BLaER1 treated with 17β-estradiol and CSF1 and Interleukin-3, amounts not matched to agents 10 nM and 100 nM (cell line): ENCODE data around the gene AADACL3.

Experiments used
- H3K27ac ChIP-seq, 11 experiments: shearing (Covaris generic); formaldehyde crosslinking; 2 replicates each; pipeline ENCODE4 v1.8.1; 2022
- H3K27me3 ChIP-seq, 11 experiments: shearing (Covaris generic); formaldehyde crosslinking; 2 replicates each; pipeline ENCODE4 v1.8.1; 2022
- H3K36me3 ChIP-seq, 11 experiments: shearing (Covaris generic); formaldehyde crosslinking; 2 replicates each; pipeline ENCODE4 v1.8.1; 2022
- H3K4me1 ChIP-seq, 10 experiments: shearing (Covaris generic); formaldehyde crosslinking; 2 replicates each; pipeline ENCODE4 v1.8.1; 2022
- H3K4me2 ChIP-seq, 11 experiments: shearing (Covaris generic); formaldehyde crosslinking; 2 replicates each; pipeline ENCODE4 v1.8.1; 2022
- H3K4me3 ChIP-seq, 10 experiments: shearing (Covaris generic); formaldehyde crosslinking; 2 replicates each; pipeline ENCODE4 v1.8.1; 2022
- H3K9ac ChIP-seq, 11 experiments: shearing (Covaris generic); formaldehyde crosslinking; 2 replicates each; pipeline ENCODE4 v1.8.1; 2022
- H3K9me3 ChIP-seq, 11 experiments: shearing (Covaris generic); formaldehyde crosslinking; replicated peaks in 1 of 11; 2 replicates each; pipeline ENCODE4 v1.8.1; 2022
- H4K20me1 ChIP-seq, 11 experiments: shearing (Covaris generic); formaldehyde crosslinking; 2 replicates each; pipeline ENCODE4 v1.8.1; 2022
- Cebpa-rat ChIP-seq, 11 experiments: shearing (Covaris generic); IDR thresholded peaks; 2 replicates each; pipeline ENCODE4 v1.8.1; 2022

The AADACL3 gene

DNA sequence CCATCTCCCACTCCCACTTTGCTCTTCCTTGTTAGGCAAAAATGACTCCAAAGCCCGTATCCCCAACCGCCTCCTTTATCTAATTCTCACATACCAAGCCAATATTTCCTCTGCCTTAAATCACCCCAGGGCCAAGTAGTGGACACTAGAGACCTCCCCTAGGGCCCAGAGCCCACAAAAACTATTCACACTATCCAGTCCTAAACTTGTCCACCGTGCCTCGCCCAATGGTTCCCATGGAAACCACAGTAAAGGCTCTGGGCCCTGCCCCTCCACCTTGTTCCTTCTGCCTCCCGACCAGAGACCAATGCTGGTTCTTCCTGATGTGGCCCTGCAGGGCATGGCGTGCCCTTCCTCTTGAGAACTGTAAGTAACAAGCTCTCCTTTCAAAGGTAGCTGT is 41.9 kb downstream of the AADACL3 start:
- no peaks in the 10 kb centered on the region for H3K36me3 ChIP-seq

DNA sequence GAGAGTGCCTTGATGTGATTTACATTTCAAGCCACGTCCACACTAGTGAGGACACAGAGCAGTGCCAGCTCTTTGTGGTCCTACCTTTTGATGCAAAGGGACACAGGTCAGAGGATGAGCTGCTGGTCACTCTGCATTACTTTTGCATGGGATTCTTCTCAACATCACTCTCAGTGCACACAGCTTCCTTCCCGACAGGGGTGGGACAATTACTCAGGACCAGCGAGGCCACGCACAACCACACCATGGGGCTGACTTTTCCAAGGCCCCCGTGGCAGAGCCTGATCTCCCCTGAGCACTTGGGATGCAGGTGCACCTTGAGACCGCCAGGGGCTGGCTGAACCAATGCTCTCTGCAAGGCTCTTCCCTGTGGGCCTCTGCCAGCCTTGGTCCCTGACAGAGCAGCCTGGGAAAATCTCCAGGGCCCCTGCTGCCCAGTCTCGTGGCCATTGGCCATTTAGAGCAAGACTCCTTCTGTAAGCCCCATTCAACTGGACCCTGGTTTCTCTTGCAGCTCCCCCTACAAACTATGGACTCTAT is 44.4 kb downstream of the AADACL3 start:
- TF ChIP-seq Cebpa-rat (IDR thresholded peaks at IDR 0.05) = no peak
- Histone ChIP-seq H3K27ac (no peak overlapping the region), H3K9ac (no peak overlapping the region), H3K4me2 (no peak overlapping the region), H3K36me3 (no peaks in the 10 kb centered on the region), H3K4me1 (no peaks in the 10 kb centered on the region), H4K20me1 (no peaks in the 10 kb centered on the region), H3K9me3 (no peaks in the 10 kb centered on the region), H3K4me3 (no peak overlapping the region), H3K27me3 (no peaks in the 10 kb centered on the region)

More for the DNA sequence above, 41.9 kb downstream of the AADACL3 start:
- Histone ChIP-seq H3K4me3 (no peak overlapping the region), H3K4me2 (no peak overlapping the region), H3K9ac (no peak overlapping the region), H3K27me3 (no peaks in the 10 kb centered on the region), H3K27ac (no peak overlapping the region), H3K9me3 (no peaks in the 10 kb centered on the region), H3K4me1 (peaks cover 0 to 3% (median 0%) of the 10 kb centered on the region in 10 experiments; a peak in 1 of 20 replicates), H4K20me1 (no peaks in the 10 kb centered on the region)
- TF ChIP-seq Cebpa-rat (IDR thresholded peaks at IDR 0.05) = no peak

DNA sequence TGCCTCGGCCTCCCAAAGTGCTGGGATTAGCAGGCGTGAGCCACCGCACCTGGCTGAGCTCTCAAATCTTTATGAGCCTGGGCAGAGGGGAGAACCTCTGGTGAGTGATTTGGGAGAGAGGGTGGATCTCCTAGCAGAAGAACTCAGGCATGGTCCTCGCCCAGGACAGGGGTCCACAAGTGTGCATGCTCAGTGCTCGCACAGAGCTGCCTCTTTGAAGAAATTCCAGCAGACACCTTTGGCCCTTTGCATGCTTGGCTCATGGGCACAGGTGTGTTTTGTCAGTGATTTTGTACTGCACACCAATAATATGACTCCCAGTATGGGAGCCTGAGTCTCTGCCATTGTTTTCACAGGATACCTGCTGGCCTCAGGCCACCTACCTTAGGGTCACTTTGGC is 45.9 kb downstream of the AADACL3 start:
- Histone ChIP-seq H3K27ac (no peak overlapping the region), H4K20me1 (no peaks in the 10 kb centered on the region), H3K4me2 (no peak overlapping the region), H3K9ac (no peak overlapping the region), H3K4me3 (no peak overlapping the region), H3K27me3 (no peaks in the 10 kb centered on the region), H3K4me1 (no peaks in the 10 kb centered on the region), H3K36me3 (no peaks in the 10 kb centered on the region), H3K9me3 (no peaks in the 10 kb centered on the region; a peak in 1 of 22 replicates)
- TF ChIP-seq Cebpa-rat (IDR thresholded peaks at IDR 0.05) = no peak

DNA sequence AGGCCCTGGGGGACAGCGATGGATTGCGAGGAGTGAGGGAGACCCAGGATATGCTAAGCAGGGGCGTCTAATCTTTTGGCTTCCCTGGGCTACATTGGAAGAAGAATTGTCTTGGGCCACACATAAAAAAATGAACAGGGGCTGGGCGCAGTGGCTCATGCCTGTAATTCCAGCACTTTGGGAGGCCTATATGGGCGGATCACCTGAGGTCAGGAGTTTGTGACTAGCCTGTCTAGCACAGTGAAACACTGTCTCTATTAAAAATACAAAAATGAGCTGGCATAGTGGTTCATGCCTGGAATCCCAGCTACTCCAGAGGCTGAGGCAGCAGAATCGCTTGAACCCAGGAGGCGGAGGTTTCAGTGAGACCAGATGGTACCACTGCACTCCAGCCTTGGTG is 46.9 kb downstream of the AADACL3 start:
- Histone ChIP-seq H3K4me2 (no peak overlapping the region), H3K9me3 (no peaks in the 10 kb centered on the region; a peak in 1 of 22 replicates), H3K9ac (no peak overlapping the region), H3K4me1 (no peaks in the 10 kb centered on the region), H3K27me3 (no peaks in the 10 kb centered on the region), H3K4me3 (no peak overlapping the region), H3K36me3 (no peaks in the 10 kb centered on the region), H4K20me1 (no peaks in the 10 kb centered on the region), H3K27ac (no peak overlapping the region)
- no peak for TF ChIP-seq Cebpa-rat (IDR thresholded peaks at IDR 0.05)

DNA sequence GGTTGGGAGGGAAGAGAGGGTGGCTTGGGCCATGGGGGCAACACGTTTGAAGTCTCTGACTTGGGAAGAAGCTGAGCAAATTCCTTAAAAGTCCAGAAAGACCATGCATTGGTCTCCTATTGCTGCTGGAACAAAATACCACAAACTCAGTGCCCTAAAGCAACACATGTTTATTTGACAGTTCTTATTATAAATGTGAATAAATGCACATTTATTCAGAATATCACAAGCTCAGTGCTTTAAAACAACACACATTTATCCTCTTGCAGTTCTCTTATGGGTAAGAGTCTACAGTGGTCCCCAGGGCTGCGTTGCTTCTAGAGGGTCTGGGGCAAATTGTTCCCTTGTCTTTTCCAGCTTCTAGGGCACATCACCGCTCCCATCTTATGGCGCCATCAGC is 47.6 kb downstream of the AADACL3 start:
- no peaks in the 10 kb centered on the region for H3K4me1 ChIP-seq
- no peak overlapping the region for H3K4me3 ChIP-seq
- H3K4me2 ChIP-seq = no peak overlapping the region
- no peak overlapping the region for H3K9ac ChIP-seq
- no peaks in the 10 kb centered on the region for H3K27me3 ChIP-seq
- H3K36me3 ChIP-seq = no peaks in the 10 kb centered on the region
- H4K20me1 ChIP-seq = no peaks in the 10 kb centered on the region
- H3K27ac ChIP-seq = no peak overlapping the region
- no peak for TF ChIP-seq Cebpa-rat (IDR thresholded peaks at IDR 0.05)
- no peaks in the 10 kb centered on the region; a peak in 1 of 22 replicates for H3K9me3 ChIP-seq

DNA sequence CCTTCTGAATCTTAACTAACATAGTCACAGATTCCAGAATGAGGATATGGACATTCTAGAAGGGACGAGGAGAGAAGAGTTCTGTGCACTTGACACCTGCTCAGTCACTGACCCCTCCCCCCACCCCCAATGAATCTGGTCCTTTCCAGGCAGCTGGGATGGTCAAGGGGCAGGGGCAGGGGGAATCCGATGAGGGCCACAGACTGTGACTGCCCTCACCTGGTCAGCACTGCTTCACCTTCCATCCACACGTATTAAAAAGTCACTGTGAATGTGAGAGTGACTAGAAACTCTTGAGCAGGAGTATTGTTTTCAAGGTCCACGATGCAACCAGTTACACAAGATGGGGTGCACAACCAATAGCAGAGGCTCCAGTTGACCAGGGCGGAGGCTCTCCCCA is 48.1 kb downstream of the AADACL3 start:
- no peak overlapping the region for H3K4me3 ChIP-seq
- H3K9me3 ChIP-seq = no peaks in the 10 kb centered on the region; a peak in 1 of 22 replicates
- H4K20me1 ChIP-seq = no peaks in the 10 kb centered on the region
- no peak overlapping the region for H3K4me2 ChIP-seq
- TF ChIP-seq Cebpa-rat (IDR thresholded peaks at IDR 0.05) = no peak
- H3K9ac ChIP-seq = no peak overlapping the region
- no peaks in the 10 kb centered on the region for H3K4me1 ChIP-seq
- no peaks in the 10 kb centered on the region for H3K27me3 ChIP-seq
- H3K36me3 ChIP-seq = no peaks in the 10 kb centered on the region
- no peak overlapping the region for H3K27ac ChIP-seq

DNA sequence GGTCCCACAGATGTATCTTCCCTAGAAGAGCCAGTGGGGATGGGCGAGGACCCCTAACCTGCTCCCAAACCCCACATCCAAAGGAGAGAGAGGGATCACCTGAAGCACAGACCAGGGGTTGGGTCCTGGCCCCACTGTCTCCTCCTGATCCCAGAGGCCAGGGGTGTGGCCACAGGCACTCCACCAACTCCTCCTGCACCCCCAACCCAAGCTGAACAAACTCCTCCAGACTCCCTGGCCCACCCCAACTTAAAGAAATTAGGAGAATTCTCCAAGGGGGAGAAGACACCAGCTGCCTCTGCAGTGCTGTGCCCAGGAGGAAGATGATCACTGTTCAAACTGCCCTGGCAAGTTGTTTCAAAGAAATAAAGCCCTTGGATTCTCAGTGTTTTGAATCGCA is 53.1 kb downstream of the AADACL3 start:
- Histone ChIP-seq H3K36me3 (no peaks in the 10 kb centered on the region), H3K4me3 (no peak overlapping the region), H3K27ac (no peak overlapping the region), H3K4me1 (no peaks in the 10 kb centered on the region), H4K20me1 (no peaks in the 10 kb centered on the region), H3K9ac (no peak overlapping the region), H3K27me3 (no peaks in the 10 kb centered on the region), H3K9me3 (peaks cover 0 to 3% (median 0%) of the 10 kb centered on the region in 11 experiments; a peak in 2 of 22 replicates), H3K4me2 (no peak overlapping the region)
- no peak for TF ChIP-seq Cebpa-rat (IDR thresholded peaks at IDR 0.05)

DNA sequence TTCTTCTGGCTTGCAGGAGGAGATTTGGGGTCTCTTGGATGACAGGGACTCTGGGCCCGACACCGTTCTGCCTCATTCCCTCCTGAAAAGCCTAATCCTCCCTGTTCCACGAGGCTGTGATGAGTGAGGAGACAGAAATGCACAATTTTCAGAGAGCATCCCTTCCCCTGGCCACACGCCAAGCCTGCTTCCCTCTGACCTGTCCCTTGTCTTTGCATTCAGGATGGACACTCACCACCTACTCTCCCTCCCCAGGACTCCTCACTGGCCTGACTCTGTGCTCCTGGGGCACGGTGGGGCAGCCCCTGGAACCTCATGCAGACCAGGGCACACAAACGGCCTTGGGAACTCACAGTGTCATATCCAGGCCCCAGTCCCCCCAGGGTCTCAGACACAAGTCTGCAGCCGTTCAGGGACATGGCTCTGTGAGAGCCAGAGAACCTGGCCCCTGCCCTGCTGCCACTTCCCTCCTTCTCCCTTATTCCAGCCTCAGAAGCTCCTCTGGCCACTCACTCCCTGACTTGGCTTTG is 54.1 kb downstream of the AADACL3 start:
- Histone ChIP-seq H3K4me1 (no peaks in the 10 kb centered on the region), H3K36me3 (no peaks in the 10 kb centered on the region), H3K9ac (no peak overlapping the region), H3K4me2 (no peak overlapping the region), H4K20me1 (no peaks in the 10 kb centered on the region), H3K4me3 (no peak overlapping the region), H3K27me3 (no peaks in the 10 kb centered on the region), H3K27ac (no peak overlapping the region), H3K9me3 (peaks cover 0 to 3% (median 0%) of the 10 kb centered on the region in 11 experiments; a peak in 2 of 22 replicates)
- no peak for TF ChIP-seq Cebpa-rat (IDR thresholded peaks at IDR 0.05)

DNA sequence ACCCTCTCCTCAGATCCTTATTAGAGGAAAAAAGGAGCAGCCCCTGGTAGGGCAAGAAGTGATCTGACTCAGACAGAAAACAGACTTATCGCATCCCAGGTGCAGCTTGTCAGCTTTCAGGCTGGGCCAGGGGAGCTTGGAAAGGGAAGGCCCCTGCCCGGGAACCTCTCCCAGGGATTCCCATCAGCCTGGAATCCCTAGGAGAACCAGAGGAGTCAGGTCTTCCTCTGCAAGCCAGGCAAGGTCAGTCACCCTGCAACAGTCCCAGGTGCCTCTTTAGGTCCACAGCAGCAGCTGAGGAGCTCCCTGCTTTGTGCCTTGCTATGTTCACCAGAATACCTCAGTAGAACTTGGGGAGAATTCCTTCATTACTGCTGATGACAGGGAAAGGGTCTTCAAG is 54.7 kb downstream of the AADACL3 start:
- Histone ChIP-seq H4K20me1 (no peaks in the 10 kb centered on the region), H3K4me2 (no peak overlapping the region)

DNA sequence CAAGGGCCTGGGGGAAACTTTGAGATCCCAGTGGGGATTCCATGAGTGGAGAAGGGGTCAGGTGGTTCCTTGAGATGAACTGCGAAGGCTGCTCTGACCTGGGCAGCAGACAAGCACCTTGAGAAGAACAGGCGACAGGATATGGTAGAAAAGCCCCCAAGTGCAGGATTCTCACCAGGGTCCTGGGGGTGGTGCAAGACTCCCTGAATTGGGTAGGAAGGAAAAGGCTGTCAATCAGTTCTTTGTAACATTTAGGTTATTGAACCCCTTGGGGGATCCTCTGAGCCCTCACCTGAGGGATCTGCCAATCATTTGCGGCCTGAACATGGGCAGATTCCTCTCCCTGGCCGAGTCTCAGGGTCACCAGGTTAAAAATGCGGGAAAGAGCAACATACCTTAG is 55.3 kb downstream of the AADACL3 start:
- Histone ChIP-seq H3K36me3 (no peaks in the 10 kb centered on the region), H3K27me3 (no peaks in the 10 kb centered on the region), H3K27ac (no peak overlapping the region)

More for the DNA sequence above, 54.7 kb downstream of the AADACL3 start:
- Histone ChIP-seq H3K27me3 (no peaks in the 10 kb centered on the region), H3K9me3 (peaks cover 0 to 3% (median 0%) of the 10 kb centered on the region in 11 experiments; a peak in 2 of 22 replicates), H3K9ac (no peak overlapping the region), H3K27ac (no peak overlapping the region), H3K4me3 (no peak overlapping the region), H3K4me1 (no peaks in the 10 kb centered on the region), H3K36me3 (no peaks in the 10 kb centered on the region)
- no peak for TF ChIP-seq Cebpa-rat (IDR thresholded peaks at IDR 0.05)

More for the DNA sequence above, 55.3 kb downstream of the AADACL3 start:
- Histone ChIP-seq H3K4me3 (no peak overlapping the region), H3K4me1 (no peaks in the 10 kb centered on the region), H3K9me3 (peaks cover 0 to 3% (median 0%) of the 10 kb centered on the region in 11 experiments; a peak in 2 of 22 replicates), H3K4me2 (no peak overlapping the region), H4K20me1 (no peaks in the 10 kb centered on the region), H3K9ac (no peak overlapping the region)
- TF ChIP-seq Cebpa-rat (IDR thresholded peaks at IDR 0.05) = no peak
